Measurements from ENCODE around the gene FAM89B.

DNA sequence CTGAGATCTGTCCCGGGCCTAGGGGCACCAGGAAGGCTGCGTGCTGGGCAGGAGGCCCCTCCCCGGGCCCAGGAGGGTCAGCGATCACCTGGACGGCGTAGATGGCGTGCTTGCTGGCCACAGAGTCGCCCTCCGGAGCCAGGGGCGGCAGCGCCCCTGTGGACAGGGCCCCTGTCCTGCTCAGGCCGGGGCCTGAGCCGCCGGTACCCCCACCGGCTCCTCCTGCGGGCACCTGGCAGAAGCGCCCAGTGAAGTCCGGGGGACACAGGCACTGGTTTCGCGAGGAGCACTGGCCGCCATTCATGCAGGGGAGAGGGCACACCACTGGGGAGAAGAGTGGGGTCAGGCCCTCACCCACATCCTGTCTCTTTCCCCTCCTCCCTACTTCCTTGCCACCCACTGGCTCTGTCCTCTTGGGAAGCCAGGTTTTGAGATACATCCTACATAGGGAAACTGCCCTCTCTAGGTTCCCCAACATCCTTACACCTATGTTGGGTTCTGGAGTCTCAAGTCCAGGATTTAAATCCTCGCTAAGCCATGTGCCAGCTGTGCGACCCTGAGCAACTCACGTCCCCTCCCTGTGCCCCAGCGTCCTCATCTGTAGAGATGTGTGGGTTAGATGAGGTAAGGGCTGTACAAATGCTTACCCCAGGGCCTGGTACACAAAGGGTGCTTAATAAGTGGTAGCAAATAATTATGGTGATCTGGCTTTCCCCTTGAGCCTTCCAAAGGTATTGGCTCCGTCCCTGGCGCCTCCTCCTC lies 18.1 kb upstream of the FAM89B start:
- TF ChIP-seq, protein P1, sequence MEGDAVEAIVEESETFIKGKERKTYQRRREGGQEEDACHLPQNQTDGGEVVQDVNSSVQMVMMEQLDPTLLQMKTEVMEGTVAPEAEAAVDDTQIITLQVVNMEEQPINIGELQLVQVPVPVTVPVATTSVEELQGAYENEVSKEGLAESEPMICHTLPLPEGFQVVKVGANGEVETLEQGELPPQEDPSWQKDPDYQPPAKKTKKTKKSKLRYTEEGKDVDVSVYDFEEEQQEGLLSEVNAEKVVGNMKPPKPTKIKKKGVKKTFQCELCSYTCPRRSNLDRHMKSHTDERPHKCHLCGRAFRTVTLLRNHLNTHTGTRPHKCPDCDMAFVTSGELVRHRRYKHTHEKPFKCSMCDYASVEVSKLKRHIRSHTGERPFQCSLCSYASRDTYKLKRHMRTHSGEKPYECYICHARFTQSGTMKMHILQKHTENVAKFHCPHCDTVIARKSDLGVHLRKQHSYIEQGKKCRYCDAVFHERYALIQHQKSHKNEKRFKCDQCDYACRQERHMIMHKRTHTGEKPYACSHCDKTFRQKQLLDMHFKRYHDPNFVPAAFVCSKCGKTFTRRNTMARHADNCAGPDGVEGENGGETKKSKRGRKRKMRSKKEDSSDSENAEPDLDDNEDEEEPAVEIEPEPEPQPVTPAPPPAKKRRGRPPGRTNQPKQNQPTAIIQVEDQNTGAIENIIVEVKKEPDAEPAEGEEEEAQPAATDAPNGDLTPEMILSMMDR (optimal IDR thresholded peaks at IDR 0.05 in 1 of 3, IDR thresholded peaks at IDR 0.05 in 1 of 3, conservative IDR thresholded peaks at IDR 0.05 in 1 of 3; ENCODE audit: extremely low read depth in 1 of 3, insufficient read depth in 2 of 3, low read length in 3 of 3), result no peak
- TF ChIP-seq EZH2 (IDR thresholded peaks at IDR 0.05; ENCODE audit: low read length), result no peak

Measured in keratinocyte (primary cell).